ACC112 (cell line): ENCODE data around the gene RPS26.

Experiments used
- H2AFZ ChIP-seq: fragments of 200-600 bp; sonication (generic); one replicate; pipeline ENCODE4 v1.6.0; 2017; ENCODE audit warnings: antibody characterized with exemption, low read length; ENCODE audit not compliant: unreplicated experiment
- H3K27ac ChIP-seq: fragments of 200-600 bp; sonication (generic); 2 replicates; pipeline ENCODE4 v1.5.1; 2014; ENCODE audit warnings: low read depth, mild to moderate bottlenecking, antibody characterized with exemption, low read length, moderate library complexity
- H3K27me3 ChIP-seq: fragments of 200-600 bp; sonication (generic); 2 replicates; pipeline ENCODE4 v1.6.1; 2014; ENCODE audit warnings: mild to moderate bottlenecking, antibody characterized with exemption, low read length, moderate library complexity, mixed read lengths; ENCODE audit not compliant: insufficient read depth
- H3K36me3 ChIP-seq: fragments of 200-600 bp; sonication (generic); 2 replicates; pipeline ENCODE4 v1.6.1; 2016; ENCODE audit warnings: mild to moderate bottlenecking, antibody characterized with exemption, low read length, moderate library complexity, mixed read lengths; ENCODE audit not compliant: insufficient read depth
- H3K4me1 ChIP-seq: fragments of 200-600 bp; sonication (generic); one replicate; pipeline ENCODE4 v1.6.1; 2016; ENCODE audit warnings: low read length, mixed read lengths; ENCODE audit not compliant: insufficient read depth, unreplicated experiment, control insufficient read depth
- H3K4me3 ChIP-seq: fragments of 200-600 bp; sonication (generic); 2 replicates; pipeline ENCODE4 v1.5.1; 2014; ENCODE audit warnings: mild to moderate bottlenecking, low read depth, low read length
- H3K79me2 ChIP-seq: fragments of 200-600 bp; sonication (generic); one replicate; pipeline ENCODE4 v1.6.0; 2016; ENCODE audit warnings: low read length; ENCODE audit not compliant: control insufficient read depth, unreplicated experiment, insufficient read depth

RPS26 gene

DNA sequence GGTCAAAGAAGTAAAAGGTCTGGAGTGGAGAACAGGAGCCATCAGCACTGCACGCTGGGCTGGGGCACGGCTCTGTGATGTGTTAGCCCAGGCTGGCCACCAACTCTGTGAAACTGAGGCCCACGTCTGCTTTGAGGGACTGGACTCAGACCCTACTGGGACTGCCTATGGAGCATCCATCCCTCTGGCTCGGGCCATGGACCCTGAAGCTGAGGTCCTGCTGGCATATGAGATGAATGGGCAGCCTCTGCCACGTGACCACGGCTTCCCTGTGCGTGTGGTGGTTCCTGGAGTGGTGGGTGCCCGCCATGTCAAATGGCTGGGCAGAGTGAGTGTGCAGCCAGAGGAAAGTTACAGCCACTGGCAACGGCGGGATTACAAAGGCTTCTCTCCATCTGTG, 37.5 kb upstream of the RPS26 start:
- no peak overlapping the region for H3K27ac ChIP-seq
- no peaks in the 10 kb centered on the region for H3K79me2 ChIP-seq
- H3K27me3 ChIP-seq: no peaks in the 10 kb centered on the region
- no peak overlapping the region for H2AFZ ChIP-seq
- H3K4me3 ChIP-seq: no peak overlapping the region
- no peaks in the 10 kb centered on the region for H3K4me1 ChIP-seq
- H3K36me3 ChIP-seq: no peaks in the 10 kb centered on the region

DNA sequence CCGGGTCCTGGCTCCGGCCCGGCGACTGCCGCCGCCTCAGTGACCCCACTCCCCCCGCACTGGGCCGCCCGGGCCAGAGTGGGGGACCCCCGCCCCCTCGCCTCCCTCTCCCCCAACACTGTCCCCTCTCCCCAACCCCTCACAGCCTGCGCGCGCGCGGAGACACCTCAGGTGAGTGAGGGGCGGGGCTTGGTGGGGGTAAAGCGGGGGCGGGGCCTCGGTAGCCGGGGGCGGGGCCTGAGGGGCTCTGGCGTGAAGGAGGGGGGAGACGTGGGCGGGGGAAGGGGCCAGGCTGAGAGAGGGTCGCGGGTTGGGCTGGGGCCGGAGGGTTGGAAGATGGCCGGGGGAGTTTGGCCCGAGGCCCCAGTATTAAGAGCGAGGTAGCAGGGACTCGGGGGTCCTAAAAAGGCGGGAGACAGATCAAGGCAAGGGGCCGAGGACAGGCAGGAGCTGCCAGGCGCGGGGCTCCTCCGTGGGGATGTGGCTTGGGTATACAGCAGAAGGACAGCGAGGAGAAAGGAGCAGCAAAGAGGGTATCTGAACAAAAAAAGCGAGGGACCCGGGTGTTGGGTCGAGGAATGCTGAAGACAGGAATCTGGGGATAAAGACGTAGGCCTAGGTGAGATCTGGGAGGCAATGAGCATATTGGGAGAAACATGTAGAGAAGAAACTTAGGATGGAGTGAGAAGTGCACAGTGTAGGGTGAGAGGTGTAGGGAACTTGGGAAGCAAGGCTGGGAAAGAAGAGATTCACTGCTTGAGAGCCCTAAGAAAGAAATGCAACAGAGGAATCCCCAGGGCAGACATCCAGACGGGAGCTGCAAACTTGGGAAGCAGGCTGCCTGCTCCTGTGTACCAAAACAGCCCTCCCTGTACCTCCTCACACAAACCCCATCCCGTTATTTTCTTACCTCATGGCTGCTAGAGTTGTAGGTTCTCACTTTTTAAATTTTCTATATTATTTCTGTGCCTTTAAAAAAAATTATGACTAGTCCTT, 33.9 kb upstream of the RPS26 start:
- Histone ChIP-seq H2AFZ (peak overlapping the region; percentile 99), H3K36me3 (no peaks in the 10 kb centered on the region), H3K4me3 (peak overlapping the region; percentile 96), H3K27me3 (no peaks in the 10 kb centered on the region), H3K4me1 (no peaks in the 10 kb centered on the region), H3K79me2 (no peaks in the 10 kb centered on the region), H3K27ac (peak overlapping the region; percentile 61; the same call in 1 of the 2 replicates)

DNA sequence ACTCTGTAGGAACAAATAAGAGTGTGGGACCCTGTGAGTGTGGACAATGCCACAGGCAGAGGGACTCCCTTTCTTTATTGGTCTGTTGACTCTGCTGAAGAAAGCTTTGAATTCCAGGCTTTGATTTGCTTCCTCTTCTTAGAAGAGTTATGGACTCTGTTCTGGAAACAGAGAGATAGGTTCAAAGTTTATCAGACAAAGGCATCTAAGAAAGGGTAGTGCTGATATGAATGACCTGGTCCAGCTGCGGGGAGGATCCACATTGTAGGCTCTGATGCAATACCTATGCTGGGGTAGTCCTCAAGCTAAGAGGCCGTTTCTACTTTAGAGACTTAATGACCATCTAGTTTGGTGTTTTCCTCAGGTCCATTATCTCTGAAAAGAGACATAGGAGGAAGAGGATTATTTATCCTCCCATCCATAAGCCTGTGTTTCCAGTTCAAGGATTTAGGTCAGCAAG, 31.6 kb upstream of the RPS26 start:
- Histone ChIP-seq H2AFZ (no peak overlapping the region), H3K27me3 (no peaks in the 10 kb centered on the region), H3K4me3 (no peak overlapping the region), H3K4me1 (no peaks in the 10 kb centered on the region), H3K36me3 (no peaks in the 10 kb centered on the region), H3K27ac (no peak overlapping the region), H3K79me2 (no peaks in the 10 kb centered on the region)

DNA sequence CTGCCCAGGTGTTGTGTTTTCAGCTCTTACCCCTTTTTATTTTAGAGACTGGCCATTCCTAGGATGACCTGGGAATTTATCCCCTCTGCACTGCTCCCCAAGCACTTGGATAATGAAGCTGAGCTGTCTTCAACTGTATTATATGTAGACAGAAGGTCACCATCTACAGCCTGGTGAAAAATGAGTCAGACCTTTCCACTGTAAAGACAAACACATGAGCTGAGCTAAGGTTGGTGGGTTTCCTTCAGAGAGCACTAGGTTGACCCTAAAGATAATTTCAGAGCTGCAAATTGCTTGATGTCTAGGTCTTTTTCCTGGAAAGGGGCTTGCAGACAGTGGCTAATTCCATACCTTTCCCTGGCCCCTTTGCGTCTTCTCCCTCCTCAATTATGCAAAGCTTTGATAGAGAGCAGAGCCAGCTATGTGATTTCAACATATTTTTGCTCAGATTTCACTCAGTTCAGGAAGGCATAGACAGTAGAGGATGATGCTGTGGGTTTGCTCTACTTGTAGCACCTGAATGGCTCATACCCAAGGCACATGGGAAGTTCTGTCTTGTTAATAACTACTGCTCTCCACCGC, 30.1 kb upstream of the RPS26 start:
- no peaks in the 10 kb centered on the region for H3K4me1 ChIP-seq
- H3K79me2 ChIP-seq: no peaks in the 10 kb centered on the region
- H2AFZ ChIP-seq: no peak overlapping the region
- H3K27me3 ChIP-seq: no peaks in the 10 kb centered on the region
- H3K4me3 ChIP-seq: no peak overlapping the region
- H3K27ac ChIP-seq: no peak overlapping the region
- no peaks in the 10 kb centered on the region for H3K36me3 ChIP-seq

DNA sequence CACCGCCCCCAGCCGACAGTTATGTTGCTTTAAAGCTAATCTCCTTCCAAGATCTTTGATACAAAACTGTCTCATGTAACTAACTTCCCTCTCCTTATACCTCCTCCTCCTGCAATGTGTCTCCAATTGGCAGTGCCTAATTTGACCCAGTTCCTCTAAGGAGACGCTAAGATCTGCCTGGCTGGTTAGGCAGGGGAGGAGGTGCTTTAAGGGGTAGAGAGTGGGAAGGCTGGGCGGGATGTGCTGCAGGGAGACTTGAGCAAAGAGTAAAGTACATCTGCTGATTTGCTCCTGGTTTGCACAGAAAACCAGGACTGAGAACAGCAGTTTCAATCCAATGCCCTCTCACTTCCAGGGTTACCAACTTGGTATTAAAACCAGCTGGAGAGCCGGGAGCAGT, 28.2 kb upstream of the RPS26 start:
- H3K27me3 ChIP-seq: no peaks in the 10 kb centered on the region
- H3K36me3 ChIP-seq: no peaks in the 10 kb centered on the region
- no peak overlapping the region for H3K27ac ChIP-seq
- H2AFZ ChIP-seq: no peak overlapping the region
- no peaks in the 10 kb centered on the region for H3K4me1 ChIP-seq
- H3K79me2 ChIP-seq: no peaks in the 10 kb centered on the region
- H3K4me3 ChIP-seq: no peak overlapping the region

DNA sequence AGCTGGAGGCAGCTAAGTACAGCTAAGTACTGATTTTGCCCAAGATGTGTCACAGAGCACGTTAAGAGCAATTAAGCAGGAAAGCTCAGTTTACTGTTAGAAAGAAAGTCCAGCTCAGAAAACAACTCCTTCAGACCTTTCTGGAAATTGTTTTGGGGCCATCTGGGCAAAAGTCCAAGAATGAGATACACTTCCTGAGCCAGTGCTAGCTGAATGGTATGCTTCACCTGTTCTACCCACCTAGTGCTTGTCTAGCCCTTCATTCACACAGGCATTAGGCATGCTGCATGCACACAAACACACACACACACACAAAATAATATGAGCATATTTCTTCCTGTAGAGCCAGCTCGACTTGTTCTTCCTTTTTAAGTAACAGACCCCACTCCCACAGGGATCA, 27.5 kb upstream of the RPS26 start:
- H3K79me2 ChIP-seq: no peaks in the 10 kb centered on the region
- no peaks in the 10 kb centered on the region for H3K27me3 ChIP-seq
- H3K4me1 ChIP-seq: no peaks in the 10 kb centered on the region
- H3K36me3 ChIP-seq: no peaks in the 10 kb centered on the region
- no peak overlapping the region for H2AFZ ChIP-seq
- H3K27ac ChIP-seq: no peak overlapping the region
- no peak overlapping the region for H3K4me3 ChIP-seq

DNA sequence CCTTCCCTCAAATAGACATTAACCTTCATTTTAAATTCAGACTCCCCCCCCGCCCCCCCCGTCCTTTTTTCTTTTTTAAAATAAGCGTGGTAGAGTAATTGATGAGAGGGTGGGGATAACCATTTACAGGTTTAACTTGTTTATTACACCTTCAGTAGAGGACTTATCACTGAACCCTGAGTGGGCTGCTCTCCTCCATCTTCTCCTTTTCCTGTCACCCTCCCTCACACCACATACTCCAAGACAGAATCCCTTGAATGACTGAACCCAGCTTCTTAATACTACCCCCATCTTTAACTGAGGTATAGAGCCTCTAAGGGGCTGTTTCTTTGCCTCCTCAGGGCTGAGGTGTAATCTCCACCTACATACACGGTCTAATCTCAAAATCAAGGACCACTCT, 24.5 kb upstream of the RPS26 start:
- Histone ChIP-seq H3K27me3 (no peaks in the 10 kb centered on the region), H3K27ac (no peak overlapping the region), H3K4me3 (no peak overlapping the region), H3K4me1 (no peaks in the 10 kb centered on the region), H2AFZ (no peak overlapping the region), H3K79me2 (no peaks in the 10 kb centered on the region), H3K36me3 (no peaks in the 10 kb centered on the region)

DNA sequence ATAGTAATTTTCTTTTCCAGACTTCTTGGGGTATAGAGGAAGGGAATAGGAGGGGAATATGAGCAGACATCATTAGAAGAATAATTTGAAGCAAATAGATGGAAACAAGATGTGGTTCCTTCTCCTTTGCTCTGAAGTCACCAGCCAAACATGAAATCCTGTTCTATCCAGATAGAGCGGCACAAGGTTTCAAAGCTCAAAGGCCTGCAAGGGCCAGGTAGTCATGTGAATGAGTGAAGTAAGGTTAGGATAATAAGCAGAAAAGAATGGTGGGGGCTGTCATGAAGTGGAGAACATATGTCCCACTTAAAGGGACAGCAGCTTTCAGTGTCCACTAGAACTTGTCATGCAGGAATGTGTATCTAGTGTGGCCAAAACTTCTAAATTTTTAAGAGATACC, 23.4 kb upstream of the RPS26 start:
- Histone ChIP-seq H3K27me3 (no peaks in the 10 kb centered on the region), H3K79me2 (no peaks in the 10 kb centered on the region), H3K4me1 (no peaks in the 10 kb centered on the region), H3K4me3 (no peak overlapping the region), H3K36me3 (no peaks in the 10 kb centered on the region), H2AFZ (no peak overlapping the region), H3K27ac (no peak overlapping the region)

DNA sequence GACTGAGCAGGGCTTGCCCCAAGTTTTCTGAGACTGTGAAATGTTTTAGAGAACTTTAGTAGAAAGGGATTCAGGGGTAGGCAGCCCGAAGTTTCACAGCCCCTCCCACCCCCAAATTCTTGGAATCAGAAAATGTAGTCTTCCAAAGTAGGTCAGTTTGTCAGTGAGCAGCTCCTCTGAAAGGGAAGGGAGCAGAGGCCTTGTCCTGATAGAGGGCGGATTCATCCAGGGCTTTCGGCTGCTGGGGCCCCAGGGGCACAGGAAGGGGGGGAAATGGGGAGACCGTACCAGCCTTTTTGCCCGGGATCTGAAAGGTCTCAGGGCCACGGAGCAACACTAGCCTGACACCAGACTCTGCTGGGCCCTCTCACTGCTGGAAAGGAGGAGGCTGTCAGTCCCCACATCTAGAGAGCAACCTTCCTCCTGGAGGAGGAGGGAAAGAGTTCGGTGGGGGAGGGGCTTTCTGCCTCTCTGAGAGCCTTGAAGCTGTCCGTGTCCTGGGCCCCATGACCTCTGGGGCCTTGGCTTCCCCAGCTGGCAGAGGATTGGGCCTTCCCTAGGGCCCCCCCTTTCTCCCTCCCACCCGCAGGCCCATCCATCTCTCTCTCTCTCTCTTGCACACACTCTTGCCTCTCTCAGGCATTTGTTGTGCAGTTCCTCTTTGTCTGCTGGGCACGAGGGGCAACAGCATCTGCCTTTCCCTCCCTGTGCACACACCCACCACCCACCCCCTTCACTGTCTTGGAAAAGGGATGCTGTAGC, 21.1 kb upstream of the RPS26 start, which contains the start of gene IKZF4:
Gene IKZF4, plus strand, starts transcription at position 621 of the 762 bp plus-strand sequence. CDS start 451 bp downstream, outside the sequence.
- Histone ChIP-seq H2AFZ (no peak within 1 kb of the TSS), H3K79me2 (no peaks in the 10 kb centered on the region), H3K4me1 (no peaks in the 10 kb centered on the region), H3K27me3 (no peaks in the 10 kb centered on the region), H3K4me3 (no peak within 1 kb of the TSS), H3K36me3 (no peaks in the 10 kb centered on the region), H3K27ac (no peak within 1 kb of the TSS)

DNA sequence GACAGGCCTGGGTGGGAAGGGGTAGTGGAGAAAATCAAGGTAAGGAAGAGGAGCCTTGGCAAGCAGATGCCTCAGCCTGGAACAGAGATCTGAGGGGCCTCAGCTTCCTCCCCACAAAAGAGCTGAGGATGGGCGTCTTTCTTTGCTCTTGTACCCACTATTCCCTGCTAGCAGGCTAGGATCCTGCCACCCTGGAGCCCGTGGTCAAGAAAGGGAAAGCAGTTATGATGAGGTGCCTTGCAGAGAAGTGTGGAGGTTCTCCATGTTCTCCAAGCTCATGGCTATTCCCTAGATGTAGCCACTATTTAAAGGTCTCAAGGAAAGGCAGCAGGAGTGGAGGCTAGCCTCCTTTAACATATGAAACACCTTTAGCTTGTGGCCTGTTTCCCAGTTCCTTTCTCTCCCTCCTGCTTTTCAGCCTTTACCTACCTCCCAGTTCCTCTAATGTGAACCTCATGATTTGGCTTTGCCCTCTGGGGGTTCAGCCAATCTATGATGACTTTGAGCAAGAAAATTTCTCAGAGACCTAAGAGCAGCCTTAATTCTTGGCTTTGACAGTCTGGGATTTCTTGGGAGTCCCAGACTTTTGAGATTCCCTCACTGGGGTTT, 19.7 kb upstream of the RPS26 start:
- Histone ChIP-seq H3K27ac (no peak overlapping the region), H3K4me3 (no peak overlapping the region)

More for the DNA sequence above, 19.7 kb upstream of the RPS26 start:
- H2AFZ ChIP-seq: no peak overlapping the region
- no peaks in the 10 kb centered on the region for H3K4me1 ChIP-seq
- H3K79me2 ChIP-seq: no peaks in the 10 kb centered on the region
- no peaks in the 10 kb centered on the region for H3K27me3 ChIP-seq
- H3K36me3 ChIP-seq: no peaks in the 10 kb centered on the region
